Activated CD4-positive, CD25-positive, alpha-beta regulatory T cell treated with anti-CD3 and anti-CD28 coated beads, Interleukin-2, amount 50 U/mL, for 24 hours (primary cell): Measurements from ENCODE around the gene WDR75.
"Not testable (repeated sequence)": the region's sequence is repeated elsewhere in the genome, so short reads cannot be mapped to it uniquely, and the experiment has no call there.

Experiments
- ATAC-seq, 2 donors: fragments of 150-1000 bp; cut with Tn5 transposase; one replicate each; pipeline ENCODE4 v1.10.0; 2021; ENCODE audit warnings: mild to moderate bottlenecking in 1 of 2, moderate library complexity in 1 of 2

WDR75 gene

DNA sequence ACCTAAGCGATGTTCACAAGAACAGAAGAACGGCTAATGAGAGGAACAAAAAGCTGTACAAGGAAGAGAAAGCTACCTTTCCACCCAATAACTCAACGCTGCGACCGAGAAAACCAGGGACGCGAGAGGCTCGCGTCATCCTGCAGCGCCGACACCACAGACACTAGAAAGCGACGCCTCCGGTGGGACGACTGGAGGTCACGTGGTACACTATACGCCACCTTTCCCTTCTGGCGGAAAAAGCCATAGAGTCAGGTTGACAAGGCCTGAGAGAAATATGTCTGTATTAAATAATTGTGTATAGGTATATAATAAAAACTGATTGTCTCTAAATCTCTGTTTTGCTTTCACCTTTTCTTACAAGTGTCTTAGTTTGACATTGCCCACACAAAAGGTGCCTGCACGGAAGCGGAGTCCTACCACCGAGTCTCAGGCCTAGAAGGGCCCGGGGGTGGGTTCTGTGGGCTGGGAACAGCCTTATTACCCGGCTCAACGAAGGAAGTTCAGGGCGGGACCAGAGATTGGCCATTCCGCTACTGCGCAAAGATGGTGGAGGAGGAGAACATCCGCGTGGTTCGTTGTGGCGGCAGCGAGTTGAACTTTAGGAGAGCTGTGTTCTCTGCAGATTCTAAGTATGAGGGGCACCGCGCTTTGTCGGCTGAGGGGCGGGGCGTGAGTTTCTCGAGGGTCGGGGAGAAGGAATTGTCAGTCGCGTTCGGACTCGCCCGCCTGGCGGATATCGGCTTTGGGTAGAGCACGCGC, at the start of gene WDR75:
TSS of gene WDR75 (plus strand) at position 528 of the 762 bp plus-strand sequence. CDS start at position 547, 19 bp downstream.
- ATAC-seq: peak; percentile 94 to 96

DNA sequence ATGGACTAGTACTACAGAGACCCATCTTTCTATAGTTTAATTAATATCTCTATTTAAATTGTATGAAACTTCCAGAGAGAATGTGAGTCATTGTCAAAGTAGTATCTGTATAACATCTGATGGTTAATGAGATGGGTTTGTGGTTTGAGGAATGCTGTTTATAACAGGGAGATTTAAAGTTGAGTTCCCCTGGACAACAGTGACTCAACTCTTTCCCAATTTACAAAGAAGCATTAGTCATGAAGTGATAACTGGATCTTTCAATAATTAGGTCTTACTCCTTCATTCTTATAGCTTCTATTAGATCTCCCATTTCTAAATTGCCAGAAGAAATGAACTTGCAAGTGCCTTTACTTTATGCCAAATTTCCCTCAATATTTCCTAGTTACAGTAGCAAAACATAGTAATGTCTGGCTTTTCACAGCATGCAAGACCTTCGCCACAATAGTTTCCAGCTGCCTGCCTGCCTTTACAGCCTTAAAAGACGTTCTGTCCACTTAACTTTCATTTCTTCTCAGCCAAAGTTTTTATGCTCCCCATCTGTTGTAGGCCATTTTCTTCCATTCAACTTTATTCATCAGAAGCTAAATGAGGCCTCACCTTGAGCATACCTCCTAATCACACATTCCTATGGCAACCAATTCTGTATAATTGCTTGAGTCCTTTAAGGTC, 47.7 kb upstream of the WDR75 start:
- no peak for ATAC-seq

DNA sequence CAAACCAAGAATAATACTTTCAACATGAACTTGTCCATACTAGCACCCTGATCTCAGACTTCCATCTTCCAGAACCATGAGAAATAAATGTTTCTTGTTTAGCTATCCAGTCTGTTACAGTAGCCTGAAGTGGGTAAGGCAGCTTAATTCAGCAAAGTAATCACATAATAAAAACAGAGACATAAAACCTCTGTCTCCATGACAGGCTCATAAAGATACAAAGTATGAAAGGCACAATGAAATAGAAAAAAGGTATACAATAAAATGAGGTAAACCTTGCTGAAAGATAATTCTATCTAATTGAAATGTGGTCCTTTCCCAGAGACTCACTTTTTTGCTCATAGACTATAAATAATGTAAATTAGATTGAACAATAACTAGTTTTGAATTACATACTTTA, 46.7 kb upstream of the WDR75 start:
- no peak for ATAC-seq

- no peak for ATAC-seq
Measured at GRCh38 chr2:189402932-189403331, 38.3 kb upstream of the WDR75 start.

GRCh38 chr2:189406586-189407233, 34.6 kb upstream of the WDR75 start:
- ATAC-seq: no peak

GRCh38 chr2:189407281-189408209, 33.7 kb upstream of the WDR75 start:
- ATAC-seq: no peak

- no peak for ATAC-seq
Measured at GRCh38 chr2:189408294-189408693, 33.0 kb upstream of the WDR75 start.

- ATAC-seq: no peak
Measured at GRCh38 chr2:189409131-189409530, 32.1 kb upstream of the WDR75 start.

GRCh38 chr2:189409647-189410046, 31.6 kb upstream of the WDR75 start:
- no peak for ATAC-seq

DNA sequence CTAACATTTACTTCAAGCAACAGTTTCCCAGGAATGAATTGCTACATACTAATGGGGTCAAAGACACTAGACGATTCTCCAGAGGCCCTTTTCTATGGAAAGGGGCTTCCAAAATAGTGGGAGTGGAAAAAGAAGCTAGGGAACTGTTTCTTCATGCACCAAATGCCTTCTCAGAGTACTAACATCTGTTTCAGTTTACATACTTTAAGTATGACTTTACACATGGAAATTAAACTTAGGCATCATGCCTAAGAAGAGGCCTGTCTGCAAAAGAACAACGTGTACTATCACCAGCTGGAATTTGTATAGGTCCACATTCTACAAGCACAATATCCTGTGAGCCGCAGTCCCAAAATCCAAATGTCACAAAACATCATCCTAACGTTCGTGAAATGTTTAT, 29.4 kb upstream of the WDR75 start:
- ATAC-seq: no peak

- ATAC-seq: peak in 1 of 2 donors; percentile 20
Measured at GRCh38 chr2:189412330-189412953, 28.8 kb upstream of the WDR75 start.

GRCh38 chr2:189413249-189413648, 28.0 kb upstream of the WDR75 start:
- ATAC-seq: no peak

GRCh38 chr2:189421644-189422043, 19.6 kb upstream of the WDR75 start:
- no peak for ATAC-seq

- ATAC-seq: no peak
Measured at GRCh38 chr2:189424961-189425360, 16.3 kb upstream of the WDR75 start.

- ATAC-seq: no peak
Measured at GRCh38 chr2:189425676-189426075, 15.6 kb upstream of the WDR75 start.

DNA sequence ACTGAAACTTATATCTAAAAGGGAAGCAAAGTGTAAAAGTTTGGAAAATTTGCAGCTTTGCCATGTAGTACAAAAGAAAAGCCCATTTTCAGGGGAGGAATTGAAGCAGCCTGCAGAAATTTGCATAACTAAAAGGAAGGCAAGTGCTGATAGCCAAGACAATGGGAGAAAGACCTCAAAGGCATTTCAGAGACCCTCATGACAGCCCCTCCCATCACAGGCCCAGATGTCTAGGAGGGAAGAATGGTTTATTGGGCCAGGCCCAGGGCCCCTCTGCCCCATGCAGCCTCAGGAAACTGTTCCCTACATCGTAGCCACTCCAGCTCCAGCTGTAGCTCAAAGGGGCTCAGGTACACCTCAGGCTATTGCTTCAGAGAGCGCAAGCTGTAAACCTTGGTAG, 14.4 kb upstream of the WDR75 start:
- ATAC-seq: no peak

GRCh38 chr2:189427872-189428271, 13.4 kb upstream of the WDR75 start:
- no peak for ATAC-seq

GRCh38 chr2:189430448-189430847, 10.8 kb upstream of the WDR75 start:
- ATAC-seq: not testable (repeated sequence)

DNA sequence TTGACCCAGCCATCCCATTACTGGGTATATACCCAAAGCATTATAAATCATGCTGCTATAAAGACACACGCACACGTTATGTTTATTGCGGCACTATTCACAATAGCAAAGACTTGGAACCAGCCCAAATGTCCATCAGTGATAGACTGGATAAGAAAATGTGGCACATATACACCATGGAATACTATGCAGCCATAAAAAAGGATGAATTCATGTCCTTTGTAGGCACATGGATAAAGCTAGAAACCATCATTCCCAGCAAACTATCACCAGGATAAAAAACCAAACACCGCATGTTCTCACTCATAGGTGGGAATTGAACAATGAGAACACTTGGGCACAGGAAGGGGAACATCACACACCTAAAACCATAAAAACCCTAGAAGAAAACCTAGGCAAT, 5.5 kb upstream of the WDR75 start:
- not testable (repeated sequence) for ATAC-seq

GRCh38 chr2:189437926-189438325, 3.3 kb upstream of the WDR75 start:
- no peak for ATAC-seq

DNA sequence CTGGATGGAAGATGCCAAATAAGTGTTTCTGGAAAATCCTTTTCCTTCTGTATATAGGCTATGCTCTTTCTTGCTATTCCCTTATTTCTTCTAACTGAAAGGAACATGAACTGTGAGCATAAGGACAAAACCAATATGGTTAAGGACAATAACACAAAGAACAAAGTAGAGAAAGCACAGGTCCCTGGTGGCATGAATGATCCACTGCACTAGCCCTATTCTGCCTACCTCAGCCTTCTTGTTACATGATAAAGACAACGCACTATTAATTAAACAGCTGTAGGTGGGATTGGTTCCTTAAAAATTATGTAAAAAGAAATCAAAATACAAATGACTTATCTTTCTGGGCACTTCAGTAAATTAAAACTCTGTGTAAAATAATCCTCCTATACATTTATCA, 1.9 kb upstream of the WDR75 start:
- no peak for ATAC-seq

- ATAC-seq: peak; percentile 1 to 2
Measured at GRCh38 chr2:189440644-189440946, 679 bp upstream of the WDR75 start.
